ENCODE measurements around the gene HOMER3.

Gene HOMER3

GRCh38 chr19:18940769-18941627 is at the start of gene HOMER3:
Gene HOMER3, minus strand, starts transcription at chr19:18941217. Its CDS starts 2,235 bp downstream, at chr19:18938982.
- DNase-seq (ENCODE audit: low spot score) = peak; percentile 63

- no peak for DNase-seq (ENCODE audit: low spot score)
Measured at GRCh38 chr19:18990128-18990708, 49.2 kb upstream of the HOMER3 start.

- DNase-seq (ENCODE audit: low spot score) = no peak
Measured at GRCh38 chr19:18989316-18989715, 48.3 kb upstream of the HOMER3 start.

- no peak for DNase-seq (ENCODE audit: low spot score)
Measured at GRCh38 chr19:18987456-18987855, 46.4 kb upstream of the HOMER3 start.

- DNase-seq (ENCODE audit: low spot score) = no peak
Measured at GRCh38 chr19:18985257-18985656, 44.2 kb upstream of the HOMER3 start.

GRCh38 chr19:18984251-18984650 is 43.2 kb upstream of the HOMER3 start:
- DNase-seq (ENCODE audit: low spot score) = no peak

- DNase-seq (ENCODE audit: low spot score) = no peak
Measured at GRCh38 chr19:18982669-18983068, 41.7 kb upstream of the HOMER3 start.

GRCh38 chr19:18980432-18981020 is 39.5 kb upstream of the HOMER3 start:
- DNase-seq (ENCODE audit: low spot score) = no peak

- DNase-seq (ENCODE audit: low spot score) = no peak
Measured at GRCh38 chr19:18978616-18979015, 37.6 kb upstream of the HOMER3 start.

- DNase-seq (ENCODE audit: low spot score) = no peak
Measured at GRCh38 chr19:18975869-18976268, 34.9 kb upstream of the HOMER3 start.

GRCh38 chr19:18975011-18975410 is 34.0 kb upstream of the HOMER3 start:
- DNase-seq (ENCODE audit: low spot score) = peak; percentile 44

- DNase-seq (ENCODE audit: low spot score) = no peak
Measured at GRCh38 chr19:18972851-18973250, 31.8 kb upstream of the HOMER3 start.

GRCh38 chr19:18972301-18972811 is 31.3 kb upstream of the HOMER3 start:
- DNase-seq (ENCODE audit: low spot score) = peak; percentile 19

- no peak for DNase-seq (ENCODE audit: low spot score)
Measured at GRCh38 chr19:18969931-18970659, 29.1 kb upstream of the HOMER3 start.

- DNase-seq (ENCODE audit: low spot score) = no peak
Measured at GRCh38 chr19:18967358-18968146, 26.5 kb upstream of the HOMER3 start.

- DNase-seq (ENCODE audit: low spot score) = no peak
Measured at GRCh38 chr19:18966307-18966706, 25.3 kb upstream of the HOMER3 start.

- no peak for DNase-seq (ENCODE audit: low spot score)
Measured at GRCh38 chr19:18964121-18964520, 23.1 kb upstream of the HOMER3 start.

- DNase-seq (ENCODE audit: low spot score) = peak; percentile 30
Measured at GRCh38 chr19:18961767-18962620, 21.0 kb upstream of the HOMER3 start.

- DNase-seq (ENCODE audit: low spot score) = no peak
Measured at GRCh38 chr19:18960370-18960769, 19.4 kb upstream of the HOMER3 start.

- no peak for DNase-seq (ENCODE audit: low spot score)
Measured at GRCh38 chr19:18955042-18955441, 14.0 kb upstream of the HOMER3 start.

Measured in RKO (cell line).